Esophagus muscularis mucosa (tissue), 4 donors: ENCODE results near the gene STK35. TPM values are rescaled to one million over a fixed set of nuclear protein-coding genes. Genes with fewer than 3 reads are reported as not detected.

Source experiments
- DNase-seq: peaks from one replicate; pipeline ENCODE4 v3.0.0-alpha.2; 2017; ENCODE audit errors: extremely low spot score
- H3K27ac ChIP-seq, 4 donors: fragments of 200-600 bp; sonication (generic); replicated peaks in 1 of 4; 1 replicate in 3 of 4; 2 replicates in 1 of 4; pipeline ENCODE4 v1.5.1; 2016 to 2019; ENCODE audit warnings: mild to moderate bottlenecking in 1 of 4
- H3K27me3 ChIP-seq, 4 donors: fragments of 200-600 bp; sonication (generic); one replicate each; pipeline versions ENCODE4 v1.5.1 to v1.6.0; 2016 to 2019
- H3K36me3 ChIP-seq, 4 donors: fragments of 200-600 bp; sonication (generic); one replicate each; pipeline ENCODE4 v1.5.1; 2016 to 2019
- H3K4me1 ChIP-seq, 4 donors: fragments of 200-600 bp; sonication (generic); one replicate each; pipeline ENCODE4 v1.5.1; 2016 to 2019
- H3K4me3 ChIP-seq, 4 donors: fragments of 200-600 bp; sonication (generic); 1 replicate in 2 of 4; 2 replicates in 2 of 4; pipeline ENCODE4 v1.5.1; 2016 to 2019; ENCODE audit warnings: mild to moderate bottlenecking in 4 of 4, moderate library complexity in 1 of 4
- H3K9me3 ChIP-seq, 4 donors: fragments of 200-600 bp; sonication (generic); 1 replicate in 3 of 4; 2 replicates in 1 of 4; pipeline ENCODE4 v1.5.1; 2016 to 2019
- CTCF ChIP-seq, 3 experiments: fragments of 200-600 bp in 2 of 3; fragments of 450-650 bp in 1 of 3; sonication (generic) in 2 of 3; IDR thresholded peaks; one replicate each; pipeline ENCODE4 v1.5.1; 2017 to 2019; ENCODE audit warnings: antibody characterized with exemption in 3 of 3, mild to moderate bottlenecking in 2 of 3, moderate library complexity in 1 of 3
- EP300 ChIP-seq: sonication (generic); formaldehyde crosslinking; IDR thresholded peaks from one replicate; pipeline ENCODE4 v1.6.1; 2017; ENCODE audit warnings: antibody characterized with exemption
- POLR2A ChIP-seq: fragments of 450-650 bp; IDR thresholded peaks from one replicate; pipeline ENCODE4 v1.6.1; 2017; ENCODE audit warnings: antibody characterized with exemption, moderate library complexity, mild to moderate bottlenecking, low read depth
- POLR2AphosphoS5 ChIP-seq, 2 donors: sonication (generic); formaldehyde crosslinking; IDR thresholded peaks; one replicate each; pipeline ENCODE4 v1.6.1; 2017; ENCODE audit warnings: antibody characterized with exemption in 2 of 2
- WGBS: methylation state at CpG from one replicate; pipeline ENCODE4 v1.1.5; 2018; 5-methylcytosine and 5-hydroxymethylcytosine counted together
- intact Hi-C: fragments of 100-400 bp; cut with DNase I; formaldehyde crosslinking; loops from one replicate; pipeline ENCODE4 v1.15.1; 2023
- total RNA-seq, 4 donors: library from RNA; depleted of rRNA; stranded (reverse); fragments of >200 nt; gene quantifications; one replicate each; pipeline versions ENCODE4 v1.1.0 to v1.2.1, GENCODE V29; 2016

Gene STK35
- total RNA-seq, 4 donors from 2014 or later, result 19.2 to 24.1 (median 22.8) TPM

- peak overlapping the region; percentile 66 to 80 (median 66) for H3K27ac ChIP-seq
- peaks cover 95 to 100% (median 97%) of the 10 kb centered on the region in 4 donors for H3K4me1 ChIP-seq
- H3K27me3 ChIP-seq, result no peaks in the 10 kb centered on the region
- H3K36me3 ChIP-seq, result peaks cover 0 to 12% (median 4%) of the 10 kb centered on the region in 4 donors
- no peaks in the 10 kb centered on the region for H3K9me3 ChIP-seq
- no peak for DNase-seq
- H3K4me3 ChIP-seq, result peak overlapping the region in 1 of 4 donors; percentile 1
- intact Hi-C loops, result no loop called here
- WGBS, result 68% methylated on average over 4 of the region's 4 CpGs
- TF ChIP-seq POLR2AphosphoS5 (IDR thresholded peaks at IDR 0.05) (peak in 1 of 2 donors; percentile 17), CTCF (IDR thresholded peaks at IDR 0.05) (no peak)
Observed at GRCh38 chr20:2108987-2109386, 7.4 kb downstream of the STK35 start.

- Histone ChIP-seq H3K4me1 (peaks cover 95 to 100% (median 97%) of the 10 kb centered on the region in 4 donors), H3K36me3 (peaks cover 0 to 12% (median 4%) of the 10 kb centered on the region in 4 donors), H3K9me3 (no peaks in the 10 kb centered on the region), H3K27ac (peak overlapping the region; percentile 66 to 80 (median 66)), H3K4me3 (peak overlapping the region in 1 of 4 donors; percentile 1), H3K27me3 (no peaks in the 10 kb centered on the region)
- DNase-seq, result no peak
- TF ChIP-seq POLR2AphosphoS5 (IDR thresholded peaks at IDR 0.05) (no peak), EP300 (no peak), POLR2A (no peak), CTCF (IDR thresholded peaks at IDR 0.05) (no peak)
- WGBS, result 32% methylated on average over 6 of the region's 6 CpGs
- intact Hi-C loops, result no loop called here
Observed at GRCh38 chr20:2109425-2110210, 8.0 kb downstream of the STK35 start.

GRCh38 chr20:2112910-2113309 is 11.3 kb downstream of the STK35 start:
- WGBS, result 93% methylated on average over 4 of the region's 4 CpGs
- DNase-seq, result no peak
- Histone ChIP-seq H3K27ac (peak overlapping the region in 1 of 4 donors; percentile 46), H3K36me3 (peaks cover 10 to 20% (median 14%) of the 10 kb centered on the region in 4 donors), H3K9me3 (no peaks in the 10 kb centered on the region), H3K4me1 (peaks cover 78 to 96% (median 86%) of the 10 kb centered on the region in 4 donors), H3K27me3 (no peaks in the 10 kb centered on the region), H3K4me3 (no peak overlapping the region)
- TF ChIP-seq POLR2AphosphoS5 (IDR thresholded peaks at IDR 0.05) (no peak), EP300 (no peak), POLR2A (no peak), CTCF (IDR thresholded peaks at IDR 0.05) (no peak)
- intact Hi-C loops, result no loop called here

- no peak for DNase-seq
- Histone ChIP-seq H3K36me3 (peaks cover 10 to 30% (median 19%) of the 10 kb centered on the region in 4 donors), H3K27me3 (no peaks in the 10 kb centered on the region), H3K4me1 (peaks cover 65 to 91% (median 81%) of the 10 kb centered on the region in 4 donors), H3K9me3 (no peaks in the 10 kb centered on the region), H3K4me3 (no peak overlapping the region), H3K27ac (peak overlapping the region; percentile 36 to 56 (median 50))
- TF ChIP-seq CTCF (IDR thresholded peaks at IDR 0.05) (no peak), EP300 (no peak), POLR2A (no peak), POLR2AphosphoS5 (IDR thresholded peaks at IDR 0.05) (no peak)
- 76% methylated on average over 9 of the region's 9 CpGs for WGBS
- intact Hi-C loops, result no loop called here
Observed at GRCh38 chr20:2114127-2114959, 12.7 kb downstream of the STK35 start.
